Activated T-cell treated with anti-CD3 and anti-CD28 coated beads for 4 hours (primary cell): ENCODE measurements around the gene LINC00632.
"Not testable (repeated sequence)": the region's sequence is repeated elsewhere in the genome, so short reads cannot be mapped to it uniquely, and the experiment has no call there.

Source experiments
- DNase-seq: peaks from one replicate; pipeline ENCODE4 v3.0.0-alpha.2; 2020

The LINC00632 gene

DNA sequence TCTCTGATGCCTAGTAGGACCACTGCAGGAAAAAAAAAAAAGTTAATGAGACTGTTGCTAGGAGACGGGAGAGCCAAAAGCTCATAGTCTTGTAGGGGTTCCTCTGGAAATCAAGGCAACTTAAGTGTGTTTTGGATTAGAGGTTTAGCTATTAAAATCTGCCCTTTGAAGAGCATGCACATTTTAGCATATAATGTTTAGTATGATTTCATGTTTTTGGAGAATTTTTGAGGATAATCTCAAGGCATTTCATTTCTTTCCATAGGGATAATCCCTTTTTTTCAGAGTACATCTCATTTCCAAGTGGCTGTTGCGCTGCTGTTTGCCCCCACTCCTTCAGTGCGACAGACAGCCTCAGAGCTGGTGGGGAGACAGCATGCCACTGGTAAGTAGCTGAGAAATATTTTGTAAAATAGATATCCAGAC lies at the start of gene LINC00632:
TSS of gene LINC00632 (plus strand) at position 339 of the 426 bp plus-strand sequence.
- no peak for DNase-seq

DNA sequence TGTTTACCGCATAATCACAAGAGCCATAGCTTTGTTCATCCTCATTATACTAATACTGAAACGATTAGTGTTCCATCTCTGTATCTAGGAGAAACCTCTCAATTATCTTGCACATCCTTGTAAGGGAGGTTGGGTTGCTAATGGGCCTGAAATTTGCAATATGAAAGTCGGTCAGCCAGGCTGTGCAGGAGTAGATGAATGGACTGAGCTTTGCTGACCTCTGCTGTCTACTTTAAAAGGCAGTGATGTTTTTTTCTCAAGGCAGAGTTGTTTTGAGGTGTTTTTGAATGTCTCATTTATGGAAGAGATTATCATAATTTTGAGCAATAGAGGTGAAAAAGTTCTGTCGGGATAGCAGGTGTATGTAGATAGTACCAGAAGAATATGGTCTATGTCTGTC lies 47.9 kb upstream of the LINC00632 start:
- DNase-seq: no peak

DNA sequence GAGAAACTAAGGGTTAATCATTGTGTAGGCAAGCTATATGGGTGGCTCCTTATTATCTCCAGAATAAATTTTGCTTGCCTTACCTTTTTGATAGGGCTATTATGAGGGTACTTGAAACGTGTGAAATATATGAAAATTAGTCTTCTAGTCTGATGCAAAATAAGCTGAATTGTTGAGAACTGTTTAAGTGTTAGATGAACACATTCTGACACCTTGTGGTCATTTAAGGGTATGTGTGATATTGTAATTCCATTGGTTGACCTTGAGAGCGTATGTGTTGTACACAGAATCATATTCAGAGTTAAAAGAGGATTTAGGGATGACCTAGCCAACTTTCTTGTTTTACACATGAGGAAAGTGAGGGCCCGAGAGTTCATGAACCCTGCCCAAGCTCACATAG lies 44.6 kb upstream of the LINC00632 start:
- no peak for DNase-seq

DNA sequence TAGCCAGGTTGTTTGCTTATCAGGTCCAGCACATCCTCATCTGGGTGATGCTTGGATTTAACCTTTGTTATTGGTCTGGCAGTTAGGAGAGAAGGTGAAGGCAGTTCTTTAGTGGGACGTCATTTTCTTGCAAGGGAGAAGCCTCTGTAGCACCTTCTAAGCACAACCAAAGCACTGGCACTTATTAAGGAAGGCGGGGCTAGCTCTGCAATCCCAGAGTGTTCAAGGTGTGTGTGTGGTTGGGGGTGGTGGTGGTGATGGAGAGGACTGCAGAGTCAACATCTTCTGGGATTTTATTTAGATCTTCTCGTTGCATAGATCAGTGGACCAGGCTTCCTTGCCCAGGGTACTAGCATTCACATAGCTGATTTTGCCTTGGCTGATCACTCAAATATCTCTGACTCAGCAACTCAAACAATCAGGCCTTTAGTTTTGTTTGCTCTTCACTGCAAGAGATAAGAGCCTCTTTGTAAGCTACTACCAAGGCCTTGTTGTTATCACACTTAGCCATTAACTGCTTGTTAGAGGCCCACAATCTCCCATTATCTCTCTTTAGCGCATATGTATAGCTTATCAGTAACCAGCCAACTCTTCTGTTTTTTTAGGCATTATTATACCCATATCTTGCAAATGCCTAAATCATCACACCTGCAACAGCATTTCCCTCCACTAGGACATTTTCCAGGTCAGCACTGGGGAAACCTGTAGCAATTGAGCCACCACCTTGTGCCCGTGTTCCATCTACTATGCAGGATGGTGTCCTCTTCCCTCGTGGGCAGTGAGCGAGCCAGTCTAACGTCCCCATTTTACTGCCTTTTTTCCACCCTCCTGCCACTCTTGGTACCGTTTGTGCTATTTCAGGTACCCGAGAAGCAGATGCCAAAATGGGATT lies 36.5 kb upstream of the LINC00632 start:
- no peak for DNase-seq

DNA sequence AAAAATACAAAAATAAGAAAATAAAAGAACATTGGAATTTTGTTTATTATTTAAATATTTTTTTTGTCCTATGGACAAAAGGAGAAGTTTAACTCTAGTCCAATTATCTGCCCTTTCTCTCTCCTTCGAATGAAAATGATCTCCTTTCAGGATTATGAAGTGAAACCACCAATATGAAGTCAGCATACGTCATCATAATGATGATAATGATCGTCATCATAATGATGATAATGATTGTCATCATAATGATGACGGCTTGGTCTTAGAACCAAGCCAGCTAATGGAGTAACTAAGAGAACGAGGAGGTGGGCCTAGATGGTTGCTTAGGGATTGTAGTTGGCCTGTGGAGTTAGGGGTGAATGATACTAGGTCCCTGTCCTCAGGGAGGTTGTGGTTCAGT lies 21.9 kb upstream of the LINC00632 start:
- no peak for DNase-seq

DNA sequence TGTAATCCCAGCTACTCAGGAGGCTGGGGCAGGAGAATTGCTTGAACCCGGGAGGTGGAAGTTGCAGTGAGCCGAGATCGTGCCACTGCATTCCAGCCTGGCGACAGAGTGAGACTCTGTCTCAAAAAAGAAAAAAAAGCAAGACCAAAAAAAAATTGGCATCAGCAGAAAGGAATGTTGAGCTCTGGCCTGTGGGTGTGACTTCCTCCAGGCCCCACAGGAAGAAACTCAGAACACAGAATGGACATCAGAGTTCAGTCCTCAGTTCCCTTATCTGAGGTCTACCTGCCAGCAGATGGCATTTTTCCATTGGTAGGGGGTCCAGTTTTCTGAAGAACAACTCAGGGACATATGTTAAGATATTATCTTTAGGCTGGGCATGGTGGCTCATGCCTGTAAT lies 18.0 kb upstream of the LINC00632 start:
- DNase-seq: not testable (repeated sequence)

DNA sequence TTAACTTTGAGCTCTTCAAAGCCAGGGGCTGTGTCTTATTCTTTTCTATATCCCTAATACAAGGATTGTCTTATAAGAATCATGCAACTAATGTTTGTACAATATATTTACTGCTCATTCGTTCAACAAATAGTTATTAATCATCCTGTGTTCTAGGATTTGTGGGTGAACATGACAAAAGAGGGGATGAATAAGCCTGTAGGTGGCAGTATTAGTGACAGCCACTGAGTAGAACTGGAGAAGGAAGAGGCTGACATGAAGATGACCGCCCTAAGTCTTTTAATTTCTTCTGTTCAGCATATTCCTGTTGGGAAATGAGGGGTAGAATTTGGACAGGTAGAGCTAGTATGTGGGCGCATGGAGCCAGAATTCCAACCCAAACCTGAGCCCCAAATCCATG lies 11.9 kb upstream of the LINC00632 start:
- no peak for DNase-seq

DNA sequence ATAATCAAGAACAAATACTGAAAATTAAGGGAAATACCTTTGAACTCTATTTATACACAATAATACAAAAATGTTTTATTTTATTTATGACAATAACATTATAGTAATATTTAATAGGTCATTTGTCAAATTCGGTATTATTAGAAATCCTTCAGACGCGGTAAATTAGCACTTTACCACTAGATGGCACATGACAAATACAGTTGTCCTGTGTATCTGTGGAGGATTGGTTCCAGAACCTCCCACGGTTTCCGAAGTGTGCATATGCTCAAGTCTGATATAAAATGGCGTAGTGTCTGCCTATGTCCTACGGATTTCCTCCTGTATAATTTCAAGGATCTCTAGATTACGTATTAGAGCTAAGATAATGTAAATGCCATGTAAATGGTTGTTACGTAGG lies 8.1 kb upstream of the LINC00632 start:
- DNase-seq: no peak

DNA sequence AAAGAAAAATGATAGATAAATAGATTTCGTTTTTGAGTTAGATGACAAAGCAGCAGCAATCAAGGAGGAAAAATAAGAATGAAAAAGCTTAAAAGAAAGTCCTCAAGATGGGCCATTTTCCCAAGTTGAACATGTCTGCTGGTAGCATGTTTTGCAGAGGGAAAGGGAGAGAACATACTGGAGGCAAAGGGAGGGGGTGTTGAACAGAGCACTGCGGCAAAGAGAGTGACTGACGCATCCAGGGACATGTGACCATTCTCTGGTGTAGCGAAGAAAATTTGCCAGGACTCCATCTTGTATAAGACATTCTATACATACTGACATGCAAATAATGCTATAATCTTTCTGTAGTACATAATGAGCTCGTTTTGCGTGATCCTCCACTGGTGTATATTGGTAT lies 1.2 kb downstream of the LINC00632 start:
- DNase-seq: no peak

DNA sequence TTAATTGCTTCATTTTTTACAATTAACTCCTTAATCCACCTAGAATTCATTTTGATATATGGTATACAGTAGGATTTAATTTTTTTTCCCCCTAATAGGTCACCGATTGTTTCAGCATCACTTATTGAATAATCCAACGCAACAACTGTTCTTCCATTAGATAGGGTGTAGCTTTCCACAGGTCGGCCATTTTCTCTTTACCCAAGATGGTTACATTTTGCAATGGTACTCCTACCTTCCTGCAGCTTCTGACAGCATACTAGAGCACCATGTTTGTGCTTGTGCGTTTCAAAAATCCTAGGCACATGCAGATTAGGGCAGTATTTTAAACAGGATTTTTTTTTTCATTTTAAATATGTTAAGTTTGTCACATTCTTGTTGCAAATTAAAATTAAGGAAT lies 2.3 kb downstream of the LINC00632 start:
- no peak for DNase-seq

DNA sequence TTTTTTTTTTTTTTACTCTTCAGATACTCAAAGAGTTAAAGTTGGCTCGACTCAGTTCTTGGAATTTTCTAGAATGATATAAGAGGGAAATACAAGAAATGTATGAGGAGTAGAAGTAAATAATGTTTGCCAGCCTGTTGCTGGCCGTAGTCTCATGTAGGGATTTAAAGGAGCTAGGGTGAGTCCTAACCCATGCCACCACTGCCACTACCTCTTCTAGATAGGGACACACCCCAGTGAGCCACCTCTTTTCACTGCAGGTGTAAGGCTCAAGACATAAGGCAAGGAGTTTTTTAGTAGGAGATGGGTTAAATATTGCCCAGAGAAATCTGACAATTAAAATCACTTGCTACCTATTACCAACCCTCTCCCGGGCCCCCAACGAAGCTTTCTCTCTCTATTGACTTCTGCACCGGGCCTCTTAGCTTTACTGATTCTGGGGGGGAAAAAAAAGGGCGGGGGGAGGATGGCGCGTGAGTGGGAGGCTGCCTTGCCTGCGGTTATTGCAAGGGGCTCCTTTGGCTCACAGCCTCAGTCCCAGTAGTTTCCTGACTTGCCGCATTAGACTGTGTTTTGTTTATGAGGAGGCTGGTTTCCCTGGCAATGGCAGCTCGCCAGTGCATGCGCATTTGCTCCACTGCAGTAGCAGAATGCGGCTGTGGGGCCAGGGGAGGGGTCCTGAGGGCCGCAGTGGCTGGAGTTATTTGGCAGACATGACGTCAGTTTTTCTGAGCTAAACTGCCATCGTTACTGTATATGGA lies 3.0 kb downstream of the LINC00632 start:
- DNase-seq: no peak

DNA sequence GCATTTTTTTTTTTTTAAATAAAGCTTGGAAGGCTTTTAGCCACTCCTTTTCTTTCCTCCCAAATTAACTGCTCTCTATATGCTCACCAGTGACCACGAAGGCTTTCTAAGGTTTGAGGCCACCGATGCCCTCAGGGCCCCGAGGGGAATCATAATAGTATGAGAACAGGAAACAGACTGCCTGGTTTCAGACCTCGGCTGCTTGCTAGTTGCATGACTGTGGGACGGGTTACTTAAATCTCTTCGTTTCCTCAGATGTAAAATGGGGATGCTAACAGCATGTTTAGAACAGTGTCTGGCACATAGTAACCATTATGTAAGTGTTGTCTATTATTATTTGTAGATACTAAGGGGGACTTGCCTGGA lies 3.6 kb downstream of the LINC00632 start:
- no peak for DNase-seq

DNA sequence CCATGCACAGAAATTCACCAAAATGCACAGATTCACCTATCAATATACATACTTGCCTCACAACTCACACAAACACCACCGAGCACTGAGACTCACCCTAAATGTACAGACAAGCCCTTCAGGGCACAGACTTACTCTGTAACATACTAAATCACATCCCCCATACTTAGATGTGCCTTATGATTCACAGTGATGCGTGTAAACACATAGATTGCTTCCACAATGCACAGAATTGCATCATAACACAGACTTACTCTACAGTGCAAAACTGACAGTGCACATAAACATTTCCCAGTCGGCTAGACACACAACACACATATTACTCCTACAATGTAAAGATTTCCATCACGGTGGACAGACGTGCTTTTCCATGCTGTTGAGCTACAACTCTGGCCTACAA lies 6.2 kb downstream of the LINC00632 start:
- DNase-seq: no peak

DNA sequence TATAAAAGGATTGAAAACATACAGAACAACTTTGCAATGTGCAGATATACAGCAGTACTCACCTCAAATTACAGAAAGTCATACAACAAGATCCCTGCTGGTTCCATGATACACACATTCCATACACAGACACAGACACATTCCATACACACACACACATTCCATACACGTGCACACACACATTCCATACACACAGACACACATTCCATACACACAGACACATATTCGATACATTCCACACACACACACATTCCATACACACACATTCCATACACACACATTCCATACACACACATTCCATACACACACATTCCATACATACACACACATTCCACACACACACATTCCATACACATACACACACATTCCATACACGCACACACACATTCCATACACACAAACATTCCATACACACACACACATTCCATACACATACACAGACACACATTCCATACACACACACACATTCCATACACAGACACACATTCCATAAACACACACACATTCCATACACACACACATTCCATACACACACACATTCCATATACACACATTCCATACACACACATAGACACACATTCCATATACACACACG lies 13.7 kb downstream of the LINC00632 start:
- no peak for DNase-seq

DNA sequence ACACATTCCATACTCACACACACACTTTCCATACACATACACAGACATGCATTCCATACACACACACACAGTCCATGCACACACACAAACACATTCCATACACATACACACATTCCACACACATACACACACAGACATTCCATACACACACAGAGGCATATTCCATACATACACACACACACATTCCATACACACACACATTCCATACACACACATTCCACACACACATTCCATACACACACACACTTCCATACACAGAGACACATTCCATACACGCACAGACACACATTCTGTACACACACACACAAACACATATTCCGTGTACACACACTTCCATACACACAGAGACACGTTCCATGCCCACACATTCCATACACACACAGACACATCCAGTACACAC lies 14.8 kb downstream of the LINC00632 start:
- no peak for DNase-seq

DNA sequence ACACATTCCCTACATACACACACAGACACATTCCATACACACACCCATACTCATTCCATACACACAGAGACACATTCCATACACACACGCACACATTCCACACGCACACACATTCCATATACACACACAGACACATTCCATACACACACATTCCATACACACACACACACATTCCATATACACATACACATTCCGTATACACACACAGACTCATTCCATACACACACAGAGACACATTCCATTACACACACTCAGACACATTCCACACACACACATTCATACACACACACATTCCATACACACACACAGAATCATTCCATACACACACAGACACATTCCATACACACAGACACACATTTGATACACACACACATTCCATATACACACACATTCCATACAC lies 15.2 kb downstream of the LINC00632 start:
- DNase-seq: no peak

DNA sequence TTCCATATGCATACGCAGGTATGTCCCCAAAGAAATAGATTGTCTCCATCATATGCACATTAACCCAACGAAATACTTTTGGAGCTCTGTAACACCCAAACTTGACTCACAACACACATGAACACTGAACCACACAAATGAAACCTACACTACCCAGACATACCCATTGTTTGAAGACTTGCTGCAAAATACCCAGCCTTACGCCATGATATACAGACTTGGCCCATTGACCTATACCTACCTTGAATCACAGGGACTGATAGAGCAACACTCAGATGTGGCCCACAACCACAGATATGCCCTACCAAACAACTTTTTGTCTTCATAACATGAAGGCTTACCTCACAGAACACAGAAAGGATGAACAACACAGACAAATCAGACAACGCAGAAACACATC lies 15.9 kb downstream of the LINC00632 start:
- no peak for DNase-seq

DNA sequence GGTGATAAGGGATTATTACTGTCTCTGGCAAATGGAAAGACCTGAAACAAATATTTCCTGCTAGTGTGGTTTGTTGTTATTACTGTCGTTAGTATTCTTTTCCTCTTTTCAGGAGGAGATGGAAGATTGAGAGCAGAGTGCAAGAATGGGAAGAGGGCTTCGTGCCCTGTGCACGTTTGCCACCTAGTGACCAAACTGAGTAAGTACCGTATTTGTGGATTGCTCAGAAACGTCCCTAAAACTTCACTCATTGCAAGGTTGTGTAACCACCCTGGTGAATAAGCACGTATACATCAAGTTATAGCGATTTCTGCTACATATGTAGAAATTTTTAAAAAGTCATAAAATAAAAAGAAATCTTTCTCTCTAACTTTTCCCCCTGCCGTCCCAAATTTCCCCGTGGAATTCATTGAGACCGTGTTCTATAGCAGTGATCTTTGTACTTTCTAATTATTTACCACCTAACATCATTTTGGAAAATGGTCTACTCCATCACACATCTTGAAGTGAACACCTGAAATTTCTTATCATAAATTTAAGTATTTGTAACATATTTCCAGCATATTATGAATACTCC lies 24.3 kb downstream of the LINC00632 start:
- DNase-seq: no peak

DNA sequence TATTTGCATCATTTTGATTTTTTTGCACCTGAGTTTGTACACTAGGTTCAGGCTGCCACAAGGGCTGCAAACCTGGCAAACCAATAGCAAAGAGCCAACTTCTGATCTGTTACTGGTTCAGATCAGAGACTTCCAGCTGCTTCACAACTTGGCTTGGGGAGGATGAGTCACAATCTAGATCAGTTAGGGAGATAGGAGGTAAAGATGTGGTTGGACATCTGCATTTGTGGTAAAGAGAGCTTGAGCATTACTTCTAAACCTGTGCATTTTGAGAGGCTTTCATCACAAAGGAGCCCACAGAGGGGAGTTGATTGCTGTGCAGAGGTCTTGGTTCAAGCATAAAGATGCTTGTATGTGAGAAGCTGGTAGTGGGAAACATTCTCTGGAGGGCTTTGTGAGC lies 34.5 kb downstream of the LINC00632 start:
- DNase-seq: no peak

DNA sequence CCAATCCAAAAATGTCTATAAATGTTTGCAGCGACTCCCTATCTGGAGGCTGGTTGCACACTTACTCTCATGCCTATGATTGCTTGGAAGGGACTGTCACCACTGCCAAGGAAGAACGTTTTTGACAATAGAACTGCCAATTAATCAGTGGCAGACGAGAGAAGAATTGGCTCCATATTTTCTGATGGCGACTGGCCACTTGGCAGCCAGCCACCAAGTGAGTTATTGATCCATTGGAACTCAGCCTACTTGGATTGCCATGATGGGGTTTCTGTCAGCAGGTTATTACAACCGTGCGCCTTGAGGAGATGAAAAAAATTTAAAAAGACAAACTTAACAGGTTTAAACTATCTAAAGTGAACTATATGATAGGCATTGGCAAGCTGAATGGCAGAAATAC lies 47.4 kb downstream of the LINC00632 start:
- DNase-seq: no peak

DNA sequence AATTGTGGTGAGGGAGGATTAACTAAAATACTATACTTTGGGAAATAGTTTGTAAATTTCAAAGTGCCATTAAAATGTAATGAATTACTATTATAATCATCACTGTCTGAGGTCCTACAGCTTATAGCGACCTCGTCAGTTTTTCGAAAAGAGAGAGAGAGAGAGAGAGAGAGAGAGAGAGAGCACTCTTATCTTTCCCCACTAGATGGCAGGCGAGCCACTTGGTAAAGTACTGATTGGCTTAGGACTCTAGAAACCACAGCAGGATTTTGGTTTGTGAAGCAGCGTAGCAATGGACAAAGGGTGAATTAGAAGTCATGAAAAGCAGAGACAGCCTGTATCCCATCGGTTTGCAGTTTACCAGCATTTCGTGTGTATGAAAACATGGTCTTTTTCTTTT lies 52.5 kb downstream of the LINC00632 start:
- DNase-seq: no peak

DNA sequence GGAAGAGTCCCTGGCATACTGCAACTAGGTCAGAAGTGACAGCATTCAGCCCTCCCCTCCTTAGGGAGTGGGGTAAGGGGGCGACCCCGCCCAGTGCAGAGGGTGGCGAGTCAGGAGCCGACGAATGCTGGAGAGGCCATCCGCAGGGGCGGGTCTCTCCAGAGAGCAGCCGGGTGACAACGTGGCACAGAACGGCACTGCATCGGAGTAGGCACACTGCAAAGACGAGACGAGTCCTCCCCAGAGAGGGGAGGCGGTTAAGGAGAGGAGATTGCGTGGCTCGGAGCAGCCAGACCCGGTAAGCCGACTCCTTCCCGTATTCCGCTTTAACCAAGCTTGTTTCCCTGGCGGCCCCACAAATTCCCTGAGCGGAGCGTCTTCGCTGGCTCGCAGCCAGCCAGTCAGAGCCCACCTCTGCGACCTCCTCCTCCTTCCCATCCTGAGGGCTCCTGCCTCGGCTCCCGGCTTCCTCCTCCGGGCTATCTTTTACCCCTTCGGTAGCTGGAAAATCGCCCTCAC lies 54.9 kb downstream of the LINC00632 start:
- no peak for DNase-seq

DNA sequence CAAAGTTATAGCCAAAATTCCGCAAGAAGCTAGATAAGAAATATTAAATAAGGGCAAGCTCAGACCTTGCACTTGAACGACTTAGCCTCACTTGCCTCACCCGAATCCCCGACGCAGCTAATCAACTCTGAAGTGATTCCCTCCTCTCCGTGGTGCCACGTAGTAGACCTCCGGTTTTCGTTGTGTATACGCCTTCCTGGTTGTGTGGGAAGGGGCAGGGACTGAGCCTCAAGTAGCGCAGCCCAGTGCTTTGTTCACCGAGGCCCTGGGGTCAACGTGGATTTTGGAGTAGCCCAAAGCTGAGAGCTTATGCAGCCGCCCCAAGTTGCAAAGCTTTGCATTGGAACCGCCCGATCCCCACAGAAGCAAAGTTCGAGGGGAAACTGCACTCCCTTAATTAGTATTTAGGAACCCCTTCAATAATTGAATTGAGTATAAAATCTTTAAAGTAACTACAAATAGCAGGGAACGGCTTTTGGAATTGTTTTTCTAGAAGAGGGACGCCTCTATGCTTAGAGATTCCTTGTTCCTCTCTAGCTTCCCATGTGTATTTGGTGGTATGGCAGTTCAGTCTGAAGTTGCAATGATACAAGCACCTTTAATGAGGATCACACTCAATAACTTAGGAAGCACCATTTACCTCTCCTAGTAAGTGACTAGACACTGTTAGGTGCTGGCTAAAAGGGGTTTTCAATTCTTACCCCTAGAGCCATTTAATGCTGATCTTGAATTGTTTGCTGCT lies 55.7 kb downstream of the LINC00632 start:
- no peak for DNase-seq
